Mammary epithelial cell (primary cell): Measurements from ENCODE around the gene DDRGK1.

Experiments used
- EZH2 ChIP-seq: IDR thresholded peaks from 2 replicates; pipeline ENCODE4 v1.6.1; 2012; ENCODE audit warnings: low read length, inconsistent platforms, borderline replicate concordance
- TF ChIP-seq, protein P1 (sequence below), 2 donors: IDR thresholded peaks in 1 of 2; conservative IDR thresholded peaks in 1 of 2; 2 replicates each; pipeline ENCODE4 v1.5.1; 2011 to 2012; ENCODE audit warnings: inconsistent platforms in 2 of 2, low read length in 2 of 2, mild to moderate bottlenecking in 2 of 2, control low read depth in 1 of 2, low read depth in 1 of 2; ENCODE audit not compliant: insufficient read depth in 1 of 2; ENCODE audit errors: extremely low read depth in 1 of 2

DNA sequence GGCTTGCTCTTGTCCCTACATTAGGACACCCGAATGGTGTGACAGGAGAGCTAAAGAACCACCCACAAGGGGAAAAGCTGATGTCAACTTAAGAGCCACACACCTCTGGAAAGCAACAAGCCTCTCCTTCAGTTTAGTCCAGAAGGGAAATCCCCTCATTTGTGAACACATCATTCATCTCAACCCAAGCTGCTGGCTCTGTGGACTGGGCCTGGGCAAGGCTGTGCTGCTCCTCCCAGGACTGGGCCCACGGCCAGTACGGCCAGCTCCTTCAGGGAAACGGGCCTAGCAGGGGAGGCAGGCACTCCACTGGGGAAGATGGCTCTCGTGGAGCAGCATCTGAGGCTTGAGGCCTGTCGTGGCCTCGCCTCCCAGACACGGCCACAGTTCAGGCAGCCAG, 47.3 kb upstream of the DDRGK1 start:
- TF ChIP-seq, protein P1, sequence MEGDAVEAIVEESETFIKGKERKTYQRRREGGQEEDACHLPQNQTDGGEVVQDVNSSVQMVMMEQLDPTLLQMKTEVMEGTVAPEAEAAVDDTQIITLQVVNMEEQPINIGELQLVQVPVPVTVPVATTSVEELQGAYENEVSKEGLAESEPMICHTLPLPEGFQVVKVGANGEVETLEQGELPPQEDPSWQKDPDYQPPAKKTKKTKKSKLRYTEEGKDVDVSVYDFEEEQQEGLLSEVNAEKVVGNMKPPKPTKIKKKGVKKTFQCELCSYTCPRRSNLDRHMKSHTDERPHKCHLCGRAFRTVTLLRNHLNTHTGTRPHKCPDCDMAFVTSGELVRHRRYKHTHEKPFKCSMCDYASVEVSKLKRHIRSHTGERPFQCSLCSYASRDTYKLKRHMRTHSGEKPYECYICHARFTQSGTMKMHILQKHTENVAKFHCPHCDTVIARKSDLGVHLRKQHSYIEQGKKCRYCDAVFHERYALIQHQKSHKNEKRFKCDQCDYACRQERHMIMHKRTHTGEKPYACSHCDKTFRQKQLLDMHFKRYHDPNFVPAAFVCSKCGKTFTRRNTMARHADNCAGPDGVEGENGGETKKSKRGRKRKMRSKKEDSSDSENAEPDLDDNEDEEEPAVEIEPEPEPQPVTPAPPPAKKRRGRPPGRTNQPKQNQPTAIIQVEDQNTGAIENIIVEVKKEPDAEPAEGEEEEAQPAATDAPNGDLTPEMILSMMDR (conservative IDR thresholded peaks at IDR 0.05 in 1 of 2, IDR thresholded peaks at IDR 0.05 in 1 of 2; ENCODE audit: extremely low read depth in 1 of 2, insufficient read depth in 1 of 2, low read depth in 1 of 2, low read length in 2 of 2): no peak
- TF ChIP-seq EZH2: no peak
